Mammary epithelial cell (primary cell): Measurements from ENCODE around the gene PEBP1.

ENCODE experiments used
- EZH2 ChIP-seq: IDR thresholded peaks from 2 replicates; pipeline ENCODE4 v1.6.1; 2012; ENCODE audit warnings: low read length, inconsistent platforms, borderline replicate concordance
- TF ChIP-seq, protein P1 (sequence below), 2 donors: IDR thresholded peaks in 1 of 2; conservative IDR thresholded peaks in 1 of 2; 2 replicates each; pipeline ENCODE4 v1.5.1; 2011 to 2012; ENCODE audit warnings: inconsistent platforms in 2 of 2, low read length in 2 of 2, mild to moderate bottlenecking in 2 of 2, control low read depth in 1 of 2, low read depth in 1 of 2; ENCODE audit not compliant: insufficient read depth in 1 of 2; ENCODE audit errors: extremely low read depth in 1 of 2

DNA sequence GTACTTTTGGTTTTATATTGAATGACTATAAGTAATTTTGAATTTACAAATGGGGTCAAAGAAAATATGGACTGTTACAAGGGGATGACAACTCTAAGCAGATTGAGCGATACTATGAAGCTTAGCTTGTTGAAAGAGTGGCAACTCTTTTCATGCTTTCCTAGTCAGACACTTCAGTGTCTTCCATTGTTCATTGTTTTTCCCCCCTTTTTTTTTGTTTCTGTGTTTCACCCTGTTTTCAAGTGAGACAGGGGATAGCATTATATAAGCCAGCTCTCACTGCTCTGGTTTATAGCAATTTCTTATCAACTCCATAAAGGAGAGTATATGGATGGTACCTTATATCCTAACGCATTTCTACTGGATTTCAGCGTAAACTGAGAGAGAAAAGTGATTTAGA, 24.6 kb downstream of the PEBP1 start:
- TF ChIP-seq, protein P1, sequence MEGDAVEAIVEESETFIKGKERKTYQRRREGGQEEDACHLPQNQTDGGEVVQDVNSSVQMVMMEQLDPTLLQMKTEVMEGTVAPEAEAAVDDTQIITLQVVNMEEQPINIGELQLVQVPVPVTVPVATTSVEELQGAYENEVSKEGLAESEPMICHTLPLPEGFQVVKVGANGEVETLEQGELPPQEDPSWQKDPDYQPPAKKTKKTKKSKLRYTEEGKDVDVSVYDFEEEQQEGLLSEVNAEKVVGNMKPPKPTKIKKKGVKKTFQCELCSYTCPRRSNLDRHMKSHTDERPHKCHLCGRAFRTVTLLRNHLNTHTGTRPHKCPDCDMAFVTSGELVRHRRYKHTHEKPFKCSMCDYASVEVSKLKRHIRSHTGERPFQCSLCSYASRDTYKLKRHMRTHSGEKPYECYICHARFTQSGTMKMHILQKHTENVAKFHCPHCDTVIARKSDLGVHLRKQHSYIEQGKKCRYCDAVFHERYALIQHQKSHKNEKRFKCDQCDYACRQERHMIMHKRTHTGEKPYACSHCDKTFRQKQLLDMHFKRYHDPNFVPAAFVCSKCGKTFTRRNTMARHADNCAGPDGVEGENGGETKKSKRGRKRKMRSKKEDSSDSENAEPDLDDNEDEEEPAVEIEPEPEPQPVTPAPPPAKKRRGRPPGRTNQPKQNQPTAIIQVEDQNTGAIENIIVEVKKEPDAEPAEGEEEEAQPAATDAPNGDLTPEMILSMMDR (conservative IDR thresholded peaks at IDR 0.05 in 1 of 2, IDR thresholded peaks at IDR 0.05 in 1 of 2; ENCODE audit: extremely low read depth in 1 of 2, insufficient read depth in 1 of 2, low read depth in 1 of 2, low read length in 2 of 2): no peak
- TF ChIP-seq EZH2: no peak
